ENCODE results near the gene CALHM4.
"Not testable (repeated sequence)": the region's sequence is repeated elsewhere in the genome, so short reads cannot be mapped to it uniquely, and the experiment has no call there.

Gene CALHM4

DNA sequence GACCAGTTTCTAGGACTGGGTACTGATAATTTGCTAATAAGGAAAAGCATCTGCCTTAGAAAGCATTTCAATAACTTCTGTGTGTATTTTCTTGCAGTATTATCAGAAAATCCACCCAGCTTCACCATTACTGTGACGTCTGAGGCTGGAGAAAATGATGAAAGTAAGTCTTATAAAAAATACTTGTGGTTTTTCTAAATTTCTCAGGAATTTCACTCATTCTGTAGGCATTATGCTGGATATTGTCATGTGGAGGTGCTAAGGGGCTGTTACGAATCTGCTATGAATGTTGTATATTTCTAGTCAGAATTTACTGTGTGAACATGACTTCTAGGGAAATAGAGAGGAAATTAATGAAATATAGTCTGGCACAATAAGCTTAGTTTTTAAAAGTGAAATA is 26.6 kb downstream of the CALHM4 start:
- Histone ChIP-seq H3K4me3 (ENCODE audit: low read length) (no peak overlapping the region), H3K27me3 (ENCODE audit: insufficient read depth, low read length, poor library complexity) (no peaks in the 10 kb centered on the region), H3K23ac (ENCODE audit: low read length) (no peak overlapping the region), H3K79me1 (ENCODE audit: low read length) (peaks cover 2% of the 10 kb centered on the region), H4K5ac (ENCODE audit: low read length) (no peak overlapping the region), H3K4me1 (ENCODE audit: control insufficient read depth, low read depth, low read length) (no peaks in the 10 kb centered on the region), H2BK120ac (ENCODE audit: low read depth, low read length) (no peak overlapping the region), H2AK5ac (ENCODE audit: low read length) (no peak overlapping the region), H3K79me2 (ENCODE audit: control insufficient read depth, insufficient read depth, low read length) (peaks cover 9% of the 10 kb centered on the region), H3K9ac (ENCODE audit: low read length) (no peak overlapping the region), H3K56ac (ENCODE audit: low read length) (no peak overlapping the region), H3K27ac (ENCODE audit: low read depth, low read length) (no peak overlapping the region), H2BK15ac (replicated peaks; ENCODE audit: low read depth) (no peak overlapping the region), H3K18ac (ENCODE audit: low read length) (no peak overlapping the region), H4K8ac (ENCODE audit: low read depth, low read length) (no peak overlapping the region), H3K4me2 (ENCODE audit: low read length) (no peak overlapping the region), H3K4ac (ENCODE audit: low read depth, low read length) (no peak overlapping the region), H3K36me3 (ENCODE audit: control insufficient read depth, insufficient read depth, low read length) (no peaks in the 10 kb centered on the region), H2BK5ac (ENCODE audit: low read length) (no peak overlapping the region)
- WGBS (ENCODE audit: extremely low coverage, insufficient coverage, low lambda C conversion rate) = no CpG with 5 or more reads among the region's 2 CpGs
- DNase-seq = no peak

DNA sequence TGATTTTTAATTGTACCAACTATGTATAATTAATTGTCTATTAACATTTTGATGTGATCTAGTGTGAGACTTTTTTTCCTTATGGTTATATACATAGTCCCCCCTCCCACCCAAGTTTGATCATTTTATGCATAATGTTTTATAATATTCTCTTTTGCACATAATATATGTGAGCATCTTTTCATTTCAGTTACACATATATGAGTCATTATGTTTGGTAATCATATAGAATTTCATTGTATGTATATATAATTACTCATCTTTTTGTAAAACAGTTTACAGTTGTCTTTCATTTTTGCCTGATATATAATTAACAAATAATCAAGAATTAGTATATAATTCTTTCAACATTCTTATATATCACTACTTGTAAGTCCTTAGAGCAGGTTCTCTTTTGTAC is 32.7 kb downstream of the CALHM4 start:
- H3K79me1 ChIP-seq (ENCODE audit: low read length) = no peaks in the 10 kb centered on the region
- no peak overlapping the region for H3K18ac ChIP-seq (ENCODE audit: low read length)
- DNase-seq = no peak
- H3K56ac ChIP-seq (ENCODE audit: low read length) = no peak overlapping the region
- no peak overlapping the region for H3K4ac ChIP-seq (ENCODE audit: low read depth, low read length)
- no peak overlapping the region for H4K8ac ChIP-seq (ENCODE audit: low read depth, low read length)
- no peak overlapping the region for H2BK5ac ChIP-seq (ENCODE audit: low read length)
- no peak overlapping the region for H3K23ac ChIP-seq (ENCODE audit: low read length)
- H3K4me3 ChIP-seq (ENCODE audit: low read length) = no peak overlapping the region
- no peak overlapping the region for H3K27ac ChIP-seq (ENCODE audit: low read depth, low read length)
- H2AK5ac ChIP-seq (ENCODE audit: low read length) = no peak overlapping the region
- H3K36me3 ChIP-seq (ENCODE audit: control insufficient read depth, insufficient read depth, low read length) = no peaks in the 10 kb centered on the region
- no peak overlapping the region for H4K5ac ChIP-seq (ENCODE audit: low read length)
- no peak overlapping the region for H3K4me2 ChIP-seq (ENCODE audit: low read length)
- no peak overlapping the region for H2BK15ac ChIP-seq (replicated peaks; ENCODE audit: low read depth)
- H3K9ac ChIP-seq (ENCODE audit: low read length) = no peak overlapping the region
- H3K79me2 ChIP-seq (ENCODE audit: control insufficient read depth, insufficient read depth, low read length) = no peaks in the 10 kb centered on the region
- H3K27me3 ChIP-seq (ENCODE audit: insufficient read depth, low read length, poor library complexity) = no peaks in the 10 kb centered on the region
- no peak overlapping the region for H2BK120ac ChIP-seq (ENCODE audit: low read depth, low read length)
- no peaks in the 10 kb centered on the region for H3K4me1 ChIP-seq (ENCODE audit: control insufficient read depth, low read depth, low read length)

GRCh38 chr6:116586738-116587137 is 33.2 kb downstream of the CALHM4 start:
- no CpG with 5 or more reads among the region's 2 CpGs for WGBS (ENCODE audit: extremely low coverage, insufficient coverage, low lambda C conversion rate)
- no peak overlapping the region for H2AK5ac ChIP-seq (ENCODE audit: low read length)
- no peak overlapping the region for H3K23ac ChIP-seq (ENCODE audit: low read length)
- no peak for DNase-seq
- no peak overlapping the region for H3K27ac ChIP-seq (ENCODE audit: low read depth, low read length)
- H3K4ac ChIP-seq (ENCODE audit: low read depth, low read length) = no peak overlapping the region
- H3K27me3 ChIP-seq (ENCODE audit: insufficient read depth, low read length, poor library complexity) = no peaks in the 10 kb centered on the region
- no peak overlapping the region for H2BK120ac ChIP-seq (ENCODE audit: low read depth, low read length)
- no peak overlapping the region for H3K18ac ChIP-seq (ENCODE audit: low read length)
- no peak overlapping the region for H3K56ac ChIP-seq (ENCODE audit: low read length)
- H4K5ac ChIP-seq (ENCODE audit: low read length) = no peak overlapping the region
- no peak overlapping the region for H2BK5ac ChIP-seq (ENCODE audit: low read length)
- no peak overlapping the region for H3K4me3 ChIP-seq (ENCODE audit: low read length)
- H2BK15ac ChIP-seq (replicated peaks; ENCODE audit: low read depth) = no peak overlapping the region
- H3K79me2 ChIP-seq (ENCODE audit: control insufficient read depth, insufficient read depth, low read length) = no peaks in the 10 kb centered on the region
- H3K9ac ChIP-seq (ENCODE audit: low read length) = no peak overlapping the region
- no peaks in the 10 kb centered on the region for H3K79me1 ChIP-seq (ENCODE audit: low read length)
- H3K4me2 ChIP-seq (ENCODE audit: low read length) = no peak overlapping the region
- no peak overlapping the region for H4K8ac ChIP-seq (ENCODE audit: low read depth, low read length)
- H3K4me1 ChIP-seq (ENCODE audit: control insufficient read depth, low read depth, low read length) = no peaks in the 10 kb centered on the region
- H3K36me3 ChIP-seq (ENCODE audit: control insufficient read depth, insufficient read depth, low read length) = no peaks in the 10 kb centered on the region

- Histone ChIP-seq H3K4me2 (ENCODE audit: low read length) (no peak overlapping the region), H3K56ac (ENCODE audit: low read length) (no peak overlapping the region), H3K36me3 (ENCODE audit: control insufficient read depth, insufficient read depth, low read length) (no peaks in the 10 kb centered on the region), H3K79me1 (ENCODE audit: low read length) (no peaks in the 10 kb centered on the region), H3K79me2 (ENCODE audit: control insufficient read depth, insufficient read depth, low read length) (no peaks in the 10 kb centered on the region), H3K27me3 (ENCODE audit: insufficient read depth, low read length, poor library complexity) (no peaks in the 10 kb centered on the region), H2AK5ac (ENCODE audit: low read length) (no peak overlapping the region), H4K5ac (ENCODE audit: low read length) (no peak overlapping the region), H3K9ac (ENCODE audit: low read length) (no peak overlapping the region), H2BK5ac (ENCODE audit: low read length) (no peak overlapping the region), H4K8ac (ENCODE audit: low read depth, low read length) (no peak overlapping the region), H2BK120ac (ENCODE audit: low read depth, low read length) (no peak overlapping the region), H3K4me3 (ENCODE audit: low read length) (no peak overlapping the region), H3K27ac (ENCODE audit: low read depth, low read length) (no peak overlapping the region), H3K4me1 (ENCODE audit: control insufficient read depth, low read depth, low read length) (no peaks in the 10 kb centered on the region), H3K23ac (ENCODE audit: low read length) (no peak overlapping the region), H3K18ac (ENCODE audit: low read length) (no peak overlapping the region), H3K4ac (ENCODE audit: low read depth, low read length) (no peak overlapping the region), H2BK15ac (replicated peaks; ENCODE audit: low read depth) (no peak overlapping the region)
- DNase-seq = no peak
- WGBS (ENCODE audit: extremely low coverage, insufficient coverage, low lambda C conversion rate) = no CpG with 5 or more reads among the region's 3 CpGs
Observed at GRCh38 chr6:116595247-116595646, 41.7 kb downstream of the CALHM4 start.

- Histone ChIP-seq H2BK120ac (ENCODE audit: low read depth, low read length) (no peak overlapping the region), H4K8ac (ENCODE audit: low read depth, low read length) (no peak overlapping the region), H3K4ac (ENCODE audit: low read depth, low read length) (no peak overlapping the region), H3K9ac (ENCODE audit: low read length) (no peak overlapping the region), H3K4me3 (ENCODE audit: low read length) (no peak overlapping the region), H3K27ac (ENCODE audit: low read depth, low read length) (no peak overlapping the region), H3K4me1 (ENCODE audit: control insufficient read depth, low read depth, low read length) (no peaks in the 10 kb centered on the region), H2BK15ac (replicated peaks; ENCODE audit: low read depth) (no peak overlapping the region), H3K4me2 (ENCODE audit: low read length) (no peak overlapping the region), H3K27me3 (ENCODE audit: insufficient read depth, low read length, poor library complexity) (no peaks in the 10 kb centered on the region), H3K56ac (ENCODE audit: low read length) (no peak overlapping the region), H3K36me3 (ENCODE audit: control insufficient read depth, insufficient read depth, low read length) (no peaks in the 10 kb centered on the region), H2BK5ac (ENCODE audit: low read length) (no peak overlapping the region), H2AK5ac (ENCODE audit: low read length) (no peak overlapping the region), H3K79me1 (ENCODE audit: low read length) (no peaks in the 10 kb centered on the region), H3K79me2 (ENCODE audit: control insufficient read depth, insufficient read depth, low read length) (no peaks in the 10 kb centered on the region), H3K23ac (ENCODE audit: low read length) (no peak overlapping the region), H4K5ac (ENCODE audit: low read length) (no peak overlapping the region), H3K18ac (ENCODE audit: low read length) (no peak overlapping the region)
- DNase-seq = peak; percentile 31
- no CpG with 5 or more reads among the region's 4 CpGs for WGBS (ENCODE audit: extremely low coverage, insufficient coverage, low lambda C conversion rate)
Observed at GRCh38 chr6:116596815-116597214, 43.3 kb downstream of the CALHM4 start.

DNA sequence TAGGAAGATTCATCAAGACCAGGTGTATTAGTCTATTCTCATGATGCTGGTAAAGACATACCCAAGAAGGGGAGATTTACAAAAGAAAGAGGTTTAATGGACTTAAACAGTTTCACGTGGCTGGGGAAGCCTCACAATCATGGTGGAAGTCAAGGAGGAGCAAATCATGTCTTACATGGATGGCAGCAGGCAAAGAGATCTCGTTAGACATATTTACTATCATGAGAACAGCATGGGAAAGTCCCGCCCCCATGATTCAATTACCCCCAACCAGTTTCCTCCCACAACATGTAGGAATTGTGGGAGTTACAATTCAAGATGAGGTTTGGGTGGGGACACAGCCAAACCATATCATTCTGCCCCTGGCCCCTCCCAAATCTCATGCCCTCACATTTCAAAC is 50.4 kb downstream of the CALHM4 start:
- H2BK5ac ChIP-seq (ENCODE audit: low read length); H3K4me1 ChIP-seq (ENCODE audit: control insufficient read depth, low read depth, low read length); H3K79me1 ChIP-seq (ENCODE audit: low read length); H3K56ac ChIP-seq (ENCODE audit: low read length); H3K27me3 ChIP-seq (ENCODE audit: insufficient read depth, low read length, poor library complexity); H4K5ac ChIP-seq (ENCODE audit: low read length); H3K36me3 ChIP-seq (ENCODE audit: control insufficient read depth, insufficient read depth, low read length); H2BK120ac ChIP-seq (ENCODE audit: low read depth, low read length); H3K4me2 ChIP-seq (ENCODE audit: low read length); H3K4me3 ChIP-seq (ENCODE audit: low read length); H3K23ac ChIP-seq (ENCODE audit: low read length); H3K27ac ChIP-seq (ENCODE audit: low read depth, low read length); H3K18ac ChIP-seq (ENCODE audit: low read length); H2BK15ac ChIP-seq (replicated peaks; ENCODE audit: low read depth); H2AK5ac ChIP-seq (ENCODE audit: low read length); DNase-seq; H3K79me2 ChIP-seq (ENCODE audit: control insufficient read depth, insufficient read depth, low read length); H3K9ac ChIP-seq (ENCODE audit: low read length); H4K8ac ChIP-seq (ENCODE audit: low read depth, low read length); H3K4ac ChIP-seq (ENCODE audit: low read depth, low read length): not testable (repeated sequence)
- WGBS (ENCODE audit: extremely low coverage, insufficient coverage, low lambda C conversion rate) = no CpG with 5 or more reads among the region's 3 CpGs

All from mesendoderm (in vitro differentiated cells).